HG02938 (cell line): ENCODE results near the gene OAF.

ENCODE experiments used
- ATAC-seq: cut with Tn5 transposase; IDR thresholded peaks from one replicate; pipeline ENCODE4 v1.9.1; 2021; ENCODE audit warnings: mild to moderate bottlenecking, moderate library complexity; ENCODE audit not compliant: unreplicated experiment

Gene OAF

DNA sequence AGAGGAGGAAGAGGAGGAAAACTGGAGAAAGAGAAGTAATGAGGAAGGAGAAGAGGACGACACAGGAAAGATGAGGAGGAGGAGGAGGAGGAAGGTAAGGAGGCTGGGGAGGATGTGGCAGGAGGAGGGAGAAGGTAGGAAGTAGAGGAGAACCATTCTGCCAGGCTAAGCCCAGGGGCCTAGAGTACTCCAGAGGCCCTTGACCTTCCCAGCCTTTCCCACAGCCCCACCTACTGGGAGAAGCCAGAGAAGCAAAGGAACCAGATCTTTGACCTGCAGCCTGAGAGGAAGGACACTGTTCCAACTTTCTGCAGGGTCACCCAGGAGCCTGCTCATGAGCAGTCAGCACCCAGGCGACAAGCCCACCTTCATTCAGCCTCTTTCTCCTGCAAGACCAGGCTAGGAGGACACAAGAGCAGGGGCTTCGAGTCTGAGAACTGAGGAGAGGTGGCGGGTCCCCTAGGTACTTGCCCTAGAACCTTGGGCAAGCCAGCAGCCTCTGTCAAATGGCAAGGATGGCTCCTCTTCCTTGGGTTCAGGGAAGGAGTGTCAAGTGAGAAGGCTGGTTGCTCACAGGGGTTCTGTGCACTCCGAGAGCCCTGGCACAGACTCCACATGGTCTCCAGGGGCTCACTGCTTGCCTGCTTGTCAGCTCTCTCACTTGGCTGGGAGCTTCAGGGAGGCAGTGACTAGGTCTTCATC is 27.9 kb upstream of the OAF start:
- no peak for ATAC-seq

DNA sequence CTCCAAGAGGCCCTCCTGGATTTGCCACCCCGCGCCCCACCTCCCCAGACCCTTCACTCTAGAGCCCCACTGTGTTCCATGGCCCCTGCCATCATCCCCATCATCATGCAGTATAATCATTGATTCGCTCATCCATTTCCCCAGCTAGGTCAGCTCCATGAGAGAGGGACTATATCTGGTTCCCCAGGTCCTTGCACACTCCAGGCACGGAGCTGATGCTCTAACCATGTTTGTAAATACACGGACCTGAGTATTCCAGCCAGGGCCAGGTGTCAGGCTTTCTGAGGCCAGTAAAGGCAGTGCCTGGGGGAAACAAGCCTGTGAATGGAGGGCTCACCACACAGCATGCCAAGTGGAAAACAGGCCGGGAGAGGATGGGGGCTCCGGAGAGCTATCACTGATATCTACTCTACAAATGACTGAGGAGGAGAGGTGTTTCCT is 27.1 kb upstream of the OAF start:
- no peak for ATAC-seq

DNA sequence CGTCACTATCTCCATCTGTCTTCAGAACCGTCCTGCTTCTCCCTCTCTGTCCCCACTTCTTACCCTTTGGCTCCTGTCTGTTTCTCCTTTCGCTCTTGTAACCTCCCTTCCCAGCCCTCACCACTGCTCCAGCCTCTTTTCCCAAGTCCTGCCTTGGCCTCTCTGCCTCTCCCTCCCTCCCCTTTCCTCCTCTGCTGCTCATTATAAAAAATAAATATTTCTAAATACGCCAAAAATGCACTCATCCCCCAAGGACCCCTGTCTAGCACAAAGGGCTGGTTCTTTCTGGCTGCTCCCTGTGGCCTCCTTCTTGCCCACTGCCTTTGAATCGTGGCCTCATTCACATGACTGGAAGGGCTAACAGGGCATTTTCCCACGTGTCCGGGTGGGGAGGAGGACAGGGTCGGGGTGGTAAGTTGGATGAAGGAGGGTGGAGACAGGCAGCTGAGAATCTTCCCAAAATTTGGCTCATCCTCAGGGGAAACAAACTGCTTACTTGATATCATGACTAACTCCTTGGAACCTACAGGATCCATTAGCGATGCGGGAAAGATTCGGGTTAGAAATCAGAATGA is 26.4 kb upstream of the OAF start:
- ATAC-seq, result no peak

GRCh38 chr11:120184946-120185705 is 25.7 kb upstream of the OAF start:
- ATAC-seq, result no peak

DNA sequence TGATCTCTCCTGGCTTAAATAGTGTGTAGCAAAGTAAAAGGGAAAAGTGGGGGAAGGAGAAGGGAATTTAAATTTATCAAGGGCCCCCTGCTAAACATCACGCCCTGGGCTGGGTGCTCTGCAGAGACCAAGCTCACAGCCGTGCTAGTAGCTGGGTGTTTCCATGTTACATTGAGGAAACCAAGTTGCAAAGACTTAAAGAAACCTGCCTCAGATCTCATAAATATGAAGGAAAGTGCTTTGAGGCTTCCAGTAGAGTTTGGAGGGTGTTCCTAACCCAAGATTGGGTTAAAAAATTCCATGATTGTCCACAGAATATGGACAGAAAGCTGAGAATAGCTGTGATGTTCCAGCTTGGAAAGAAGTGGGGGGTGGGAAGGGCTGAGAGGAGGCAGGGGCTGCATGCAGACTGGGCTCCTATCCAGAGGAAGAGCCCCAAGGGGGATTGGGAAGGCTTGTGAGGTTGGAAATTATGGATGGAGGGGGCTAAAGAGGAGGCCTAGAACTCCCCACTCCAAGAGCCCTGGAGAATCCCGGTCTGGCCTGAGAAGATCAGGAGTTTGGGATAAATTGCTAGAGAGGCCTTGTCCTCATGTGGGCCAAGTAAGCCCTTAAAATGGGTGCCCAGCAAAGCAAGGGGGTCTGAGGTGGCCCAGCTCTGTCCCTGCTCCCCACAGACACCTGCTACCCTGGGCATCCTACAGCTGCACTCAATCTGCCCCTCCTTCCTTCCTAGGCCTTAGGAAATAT is 25.0 kb upstream of the OAF start:
- no peak for ATAC-seq

DNA sequence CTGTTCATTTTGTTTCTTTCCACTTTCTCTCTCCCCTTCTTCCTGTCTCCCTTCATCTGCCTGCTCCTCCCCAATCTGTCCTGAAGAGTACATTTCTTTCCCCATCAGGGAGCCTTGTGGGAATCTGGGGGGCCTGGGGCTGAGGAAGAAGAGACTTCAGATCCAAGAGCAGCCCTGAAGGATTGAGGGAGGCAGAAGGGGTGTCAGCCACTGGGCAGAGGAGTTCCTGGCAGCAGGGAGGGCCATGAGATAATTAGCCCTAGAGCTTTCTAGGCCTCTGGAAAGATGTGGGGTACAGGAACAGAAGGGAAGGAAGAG is 24.4 kb upstream of the OAF start:
- no peak for ATAC-seq

- no peak for ATAC-seq
Measured at GRCh38 chr11:120186774-120187591, 23.8 kb upstream of the OAF start.

- no peak for ATAC-seq
Measured at GRCh38 chr11:120188371-120188770, 22.5 kb upstream of the OAF start.

DNA sequence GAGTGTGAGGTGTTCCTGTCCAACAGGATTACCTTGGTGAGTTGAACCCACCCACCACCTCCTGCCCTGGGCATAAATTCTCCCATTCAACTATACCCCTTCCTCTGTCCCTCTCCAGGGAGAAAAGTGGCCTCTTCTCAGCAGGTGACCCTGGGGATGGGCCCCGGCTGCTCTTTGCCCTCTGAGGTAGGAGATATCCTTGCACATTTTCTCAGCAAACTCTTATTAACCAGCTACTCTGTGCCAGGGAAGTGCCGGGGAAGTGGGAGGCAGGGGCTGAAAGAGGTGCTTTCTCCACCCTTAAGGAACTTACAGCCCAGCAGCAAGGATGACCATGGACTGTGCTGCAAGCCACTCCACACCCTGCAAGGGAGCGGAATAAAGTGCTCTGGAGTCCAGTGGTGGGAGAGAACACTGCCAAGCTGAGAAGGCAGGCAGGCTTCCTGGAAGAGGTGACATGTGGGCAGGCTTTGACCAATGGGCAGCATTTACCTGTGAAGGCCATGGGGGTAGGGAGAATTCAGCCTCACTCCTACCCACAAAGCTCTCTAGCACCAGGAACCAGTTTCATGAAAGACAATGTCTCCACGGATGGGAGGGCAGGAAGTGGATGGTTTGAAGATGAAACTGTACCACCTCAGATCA is 21.9 kb upstream of the OAF start:
- no peak for ATAC-seq

GRCh38 chr11:120191058-120191457 is 19.8 kb upstream of the OAF start:
- ATAC-seq, result no peak

DNA sequence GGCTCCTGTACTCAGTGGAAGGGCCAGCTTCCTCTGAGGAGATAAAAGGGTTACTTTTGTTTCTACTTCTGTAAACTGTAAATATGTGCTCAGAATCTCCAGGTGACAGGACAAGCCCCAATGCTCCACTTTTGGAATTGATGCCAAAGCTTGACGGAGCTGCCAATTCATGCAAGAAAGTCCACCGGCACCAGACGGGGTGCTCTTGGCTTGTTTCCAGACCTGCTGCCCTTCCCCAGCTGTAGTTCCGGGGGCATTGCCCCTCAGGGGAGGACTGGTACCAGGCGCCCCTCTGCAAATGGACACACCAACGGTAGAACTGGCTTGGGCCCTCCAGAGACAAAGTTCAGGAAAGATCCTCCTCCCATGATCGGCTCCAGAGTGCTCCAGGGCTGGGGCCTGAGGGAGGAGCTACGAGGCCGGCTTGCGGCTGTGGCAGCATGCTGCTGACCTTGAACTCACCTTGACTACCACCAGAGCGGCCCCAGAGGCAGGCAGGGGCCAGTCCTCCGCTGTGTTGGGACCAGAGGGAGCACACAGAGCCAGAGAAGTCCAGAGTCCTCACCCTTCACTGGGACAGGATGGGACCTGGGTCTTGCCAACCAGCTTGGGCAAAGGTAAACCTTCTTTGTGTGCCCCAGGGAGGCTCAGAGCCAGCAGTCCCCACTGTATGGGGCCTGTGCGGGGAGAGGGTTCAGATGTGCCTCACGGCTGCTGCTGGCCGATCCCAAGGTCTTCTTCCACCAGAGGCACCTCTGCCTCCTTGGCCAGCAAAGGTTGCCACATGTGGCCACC is 17.8 kb upstream of the OAF start:
- no peak for ATAC-seq

DNA sequence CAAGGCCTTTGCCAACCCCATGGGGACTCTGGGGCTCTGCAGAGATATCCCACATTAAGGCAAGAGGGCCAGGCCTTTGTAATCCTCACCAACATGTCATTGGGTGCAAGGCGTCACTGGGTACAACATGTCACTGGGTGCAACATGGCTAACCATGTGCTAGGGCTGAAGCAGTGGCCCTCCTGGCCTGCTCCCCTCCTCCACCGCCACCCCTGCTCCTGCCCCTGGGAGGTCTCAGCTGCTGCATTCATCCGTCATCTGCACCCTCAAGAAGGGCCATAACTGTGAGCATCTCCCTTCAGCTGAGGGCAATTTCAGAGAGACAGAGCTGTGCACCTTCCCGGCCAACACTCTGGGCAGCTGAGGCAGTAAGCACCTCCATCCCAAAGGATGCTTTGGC is 16.7 kb upstream of the OAF start:
- no peak for ATAC-seq

- no peak for ATAC-seq
Measured at GRCh38 chr11:120195601-120196320, 15.1 kb upstream of the OAF start.

DNA sequence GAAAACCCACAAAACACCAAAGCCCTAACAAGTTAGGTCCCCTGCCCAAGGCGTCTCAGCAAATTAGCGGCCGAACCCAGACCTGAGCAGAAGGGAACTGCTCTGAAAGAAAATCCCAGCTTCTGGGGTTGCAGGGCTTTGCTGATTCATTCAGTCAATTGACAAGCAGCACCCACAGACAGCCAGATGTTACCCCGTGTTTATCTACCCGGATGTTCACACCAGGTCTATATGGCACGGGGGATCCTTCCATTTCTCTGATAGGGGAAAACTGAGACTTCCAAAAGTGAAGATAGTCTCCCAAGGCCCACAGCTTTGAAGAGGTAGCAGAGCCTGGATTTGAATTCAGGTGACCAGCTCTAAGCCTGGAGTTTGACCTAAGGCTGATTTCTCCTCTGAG is 14.0 kb upstream of the OAF start:
- ATAC-seq, result no peak

- ATAC-seq, result no peak
Measured at GRCh38 chr11:120197251-120197891, 13.5 kb upstream of the OAF start.

GRCh38 chr11:120197977-120198376 is 12.9 kb upstream of the OAF start:
- no peak for ATAC-seq

- ATAC-seq, result no peak
Measured at GRCh38 chr11:120198403-120198786, 12.4 kb upstream of the OAF start.

DNA sequence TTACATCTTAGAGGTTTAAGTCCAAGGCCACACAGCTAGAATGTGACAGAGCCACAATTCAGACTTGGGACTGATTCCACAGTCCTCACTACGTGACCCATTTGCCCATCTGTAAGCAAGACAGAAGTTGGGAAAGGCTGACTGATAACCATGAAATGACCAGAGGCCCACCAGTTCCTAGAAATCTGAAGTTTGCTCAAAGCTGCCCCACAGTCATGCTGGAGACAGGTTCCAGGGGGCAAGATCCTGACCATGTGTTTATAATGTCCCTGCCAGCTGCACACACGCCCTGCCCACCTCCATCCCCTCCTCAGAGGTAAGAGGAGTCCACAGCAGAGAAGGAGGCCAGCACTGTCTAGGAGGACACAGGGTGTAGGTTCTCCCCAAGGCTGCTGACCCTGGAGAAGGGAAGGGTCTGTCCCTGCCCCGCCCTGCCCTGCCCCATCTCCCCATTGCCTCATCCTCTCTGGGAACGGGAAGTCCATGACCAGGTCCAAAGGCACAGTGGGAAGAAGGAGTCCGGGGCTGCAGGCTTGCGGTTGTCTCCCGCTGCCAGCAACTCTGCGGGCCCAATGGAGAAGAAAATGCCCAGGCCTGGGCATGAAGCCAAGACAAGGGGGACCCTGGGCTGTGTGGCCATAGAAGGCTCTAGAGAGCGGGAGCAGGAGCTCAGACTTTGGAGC is 11.9 kb upstream of the OAF start:
- no peak for ATAC-seq
